Bronchial epithelial cell (primary cell): Measurements from ENCODE around the gene SDK2. TPM values are rescaled to one million over a fixed set of nuclear protein-coding genes. Genes with fewer than 3 reads are reported as not detected.

Experiments used
- DNase-seq: peaks from one replicate; pipeline ENCODE4 v3.0.0-alpha.2; 2010; ENCODE audit warnings: low read depth
- FAIRE-seq: peaks from 2 replicates; lab custom pipeline; 2011; peaks lifted over from hg19 to GRCh38; lab: Jason Lieb, UNC
- H3K27me3 ChIP-seq: 2 replicates; pipeline ENCODE4 v1.5.1; 2011; ENCODE audit warnings: low read length; ENCODE audit not compliant: control insufficient read depth, insufficient read depth
- H3K36me3 ChIP-seq: 2 replicates; pipeline ENCODE4 v1.5.1; 2011; ENCODE audit warnings: low read length; ENCODE audit not compliant: control insufficient read depth, insufficient read depth
- H3K4me3 ChIP-seq: 2 replicates; pipeline ENCODE4 v1.5.1; 2011; ENCODE audit warnings: mild to moderate bottlenecking, low read depth, low read length, control low read depth
- total RNA-seq: library from RNA; depleted of rRNA; stranded (reverse); fragments of >200 nt; gene quantifications from 2 replicates; pipeline ENCODE4 v1.2.1, GENCODE V29; 2014
- TF ChIP-seq, protein P1 (sequence below): IDR thresholded peaks from 2 replicates; pipeline ENCODE4 v1.5.1; 2011; ENCODE audit warnings: mild to moderate bottlenecking, moderate library complexity, low read length, control low read depth, inconsistent platforms; ENCODE audit not compliant: insufficient read depth, severe bottlenecking

Gene SDK2
- total RNA-seq, 1 donor from 2014 or later = 2.1 TPM

DNA sequence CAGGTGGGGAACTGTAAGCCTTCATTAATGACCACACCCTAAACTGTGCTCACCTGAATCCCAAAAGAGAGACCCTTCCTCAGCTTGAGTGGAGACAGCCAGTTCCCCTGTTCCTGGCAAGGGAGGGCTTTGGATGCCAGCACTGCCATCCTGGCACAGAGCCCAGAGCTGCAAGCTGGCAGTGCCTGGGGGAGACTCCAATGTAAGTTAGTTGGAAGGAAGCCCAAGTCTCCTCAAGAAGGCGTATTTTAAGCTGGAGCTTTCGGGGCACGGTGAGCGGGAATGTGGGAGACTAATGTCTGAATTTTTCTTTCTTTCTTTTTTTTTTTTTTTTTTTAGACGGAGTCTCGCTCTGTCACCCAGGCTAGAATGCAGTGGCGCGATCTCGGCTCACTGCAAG is 337.1 kb downstream of the SDK2 start:
- TF ChIP-seq, protein P1, sequence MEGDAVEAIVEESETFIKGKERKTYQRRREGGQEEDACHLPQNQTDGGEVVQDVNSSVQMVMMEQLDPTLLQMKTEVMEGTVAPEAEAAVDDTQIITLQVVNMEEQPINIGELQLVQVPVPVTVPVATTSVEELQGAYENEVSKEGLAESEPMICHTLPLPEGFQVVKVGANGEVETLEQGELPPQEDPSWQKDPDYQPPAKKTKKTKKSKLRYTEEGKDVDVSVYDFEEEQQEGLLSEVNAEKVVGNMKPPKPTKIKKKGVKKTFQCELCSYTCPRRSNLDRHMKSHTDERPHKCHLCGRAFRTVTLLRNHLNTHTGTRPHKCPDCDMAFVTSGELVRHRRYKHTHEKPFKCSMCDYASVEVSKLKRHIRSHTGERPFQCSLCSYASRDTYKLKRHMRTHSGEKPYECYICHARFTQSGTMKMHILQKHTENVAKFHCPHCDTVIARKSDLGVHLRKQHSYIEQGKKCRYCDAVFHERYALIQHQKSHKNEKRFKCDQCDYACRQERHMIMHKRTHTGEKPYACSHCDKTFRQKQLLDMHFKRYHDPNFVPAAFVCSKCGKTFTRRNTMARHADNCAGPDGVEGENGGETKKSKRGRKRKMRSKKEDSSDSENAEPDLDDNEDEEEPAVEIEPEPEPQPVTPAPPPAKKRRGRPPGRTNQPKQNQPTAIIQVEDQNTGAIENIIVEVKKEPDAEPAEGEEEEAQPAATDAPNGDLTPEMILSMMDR = no peak
- Histone ChIP-seq H3K27me3 (no peaks in the 10 kb centered on the region), H3K4me3 (no peak overlapping the region), H3K36me3 (peaks cover 6% of the 10 kb centered on the region)
- FAIRE-seq = no peak
- DNase-seq = no peak

DNA sequence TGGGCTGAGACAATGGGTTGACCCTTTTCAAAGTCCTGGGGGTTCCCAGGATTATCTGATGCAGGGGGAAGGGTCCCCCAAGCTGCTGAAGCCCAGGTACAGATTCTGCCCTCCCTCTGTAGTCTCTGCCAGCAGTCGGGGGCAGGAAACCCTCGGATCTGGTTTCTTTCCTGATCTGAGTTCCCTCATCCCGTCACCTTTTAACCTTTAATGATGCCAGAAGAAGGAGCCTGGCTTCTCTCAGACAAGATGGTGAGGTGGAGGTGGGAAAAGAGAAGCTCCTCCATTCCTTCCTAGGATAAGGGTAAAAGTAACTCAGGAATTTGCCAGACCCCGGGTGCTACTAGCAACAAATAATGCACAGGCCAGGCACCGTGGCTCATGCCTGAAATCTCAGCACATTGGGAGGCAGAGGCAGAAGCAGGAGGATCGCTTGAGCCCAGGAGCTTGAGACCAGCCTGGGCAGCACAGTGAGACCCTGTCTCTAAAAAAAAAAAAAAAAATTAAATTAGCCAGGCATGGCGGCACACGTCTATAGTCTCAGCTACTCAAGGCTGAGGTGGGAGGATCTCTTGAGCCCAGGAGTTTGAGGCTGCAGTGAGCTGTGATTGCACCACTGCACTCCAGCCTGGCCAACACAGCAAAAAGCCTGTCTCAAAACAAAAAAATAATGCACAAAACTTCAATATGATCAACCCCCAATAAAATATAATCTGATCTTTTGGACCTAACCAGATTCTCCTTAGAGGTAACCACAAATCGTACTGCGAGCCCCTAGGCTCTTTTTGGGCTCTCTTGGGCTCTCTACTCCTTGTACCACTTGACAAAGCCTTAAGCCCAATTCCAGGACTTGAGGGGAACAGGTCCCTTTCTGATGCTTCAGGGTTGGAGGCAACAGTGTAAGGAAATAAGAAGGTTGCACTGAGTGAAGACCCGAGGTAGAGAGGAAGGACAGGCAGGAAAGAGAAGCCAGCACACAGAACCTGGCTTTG is 338.1 kb downstream of the SDK2 start:
- Histone ChIP-seq H3K4me3 (no peak overlapping the region), H3K36me3 (peaks cover 7% of the 10 kb centered on the region), H3K27me3 (no peaks in the 10 kb centered on the region)
- DNase-seq (no peak), FAIRE-seq (no peak)
- TF ChIP-seq, protein P1 = no peak

DNA sequence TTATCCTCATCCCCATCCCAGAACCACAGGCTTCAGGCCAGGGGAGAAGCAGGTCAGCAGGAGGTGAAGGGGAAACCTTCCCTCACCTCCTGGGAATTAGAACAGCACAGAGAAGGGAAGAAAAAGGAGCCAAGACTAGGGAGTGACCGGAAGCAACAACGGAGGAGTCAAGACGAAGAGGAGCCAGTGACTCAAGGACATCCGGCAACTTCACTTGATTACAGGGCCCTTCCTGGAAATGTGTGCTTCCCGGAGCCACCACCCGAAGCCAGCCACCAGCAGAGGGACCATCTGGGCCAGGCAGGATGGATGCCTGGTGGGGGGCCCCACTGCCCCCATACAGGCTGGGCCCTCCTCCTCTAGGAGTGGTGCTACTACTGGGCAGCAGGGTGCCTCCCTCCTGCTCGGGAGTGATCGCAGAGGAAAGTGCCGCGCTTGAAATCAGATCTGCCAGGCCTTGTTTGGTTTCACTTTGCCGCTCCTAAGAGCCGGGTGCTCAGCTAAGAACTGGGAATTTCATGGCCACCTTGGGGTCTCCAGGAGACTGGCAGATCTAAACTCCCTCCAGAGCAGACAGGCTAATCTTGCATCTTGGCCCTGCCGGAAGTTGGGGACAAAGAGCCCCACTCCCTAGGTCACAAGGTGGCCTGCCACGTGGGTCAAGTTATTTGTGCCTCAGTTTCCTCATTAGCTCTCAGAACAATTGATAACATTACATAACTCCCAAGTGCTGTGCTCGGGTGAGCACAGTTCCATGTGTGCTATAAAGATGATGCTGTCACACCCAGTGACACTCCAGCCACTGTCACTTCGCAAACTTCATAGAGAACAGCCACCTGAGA is 339.1 kb downstream of the SDK2 start:
- no peaks in the 10 kb centered on the region for H3K27me3 ChIP-seq
- peak; percentile 52 for DNase-seq
- H3K4me3 ChIP-seq = peak overlapping the region; percentile 4
- peaks cover 7% of the 10 kb centered on the region for H3K36me3 ChIP-seq
- TF ChIP-seq, protein P1 = peak; percentile 46
- FAIRE-seq = no peak

DNA sequence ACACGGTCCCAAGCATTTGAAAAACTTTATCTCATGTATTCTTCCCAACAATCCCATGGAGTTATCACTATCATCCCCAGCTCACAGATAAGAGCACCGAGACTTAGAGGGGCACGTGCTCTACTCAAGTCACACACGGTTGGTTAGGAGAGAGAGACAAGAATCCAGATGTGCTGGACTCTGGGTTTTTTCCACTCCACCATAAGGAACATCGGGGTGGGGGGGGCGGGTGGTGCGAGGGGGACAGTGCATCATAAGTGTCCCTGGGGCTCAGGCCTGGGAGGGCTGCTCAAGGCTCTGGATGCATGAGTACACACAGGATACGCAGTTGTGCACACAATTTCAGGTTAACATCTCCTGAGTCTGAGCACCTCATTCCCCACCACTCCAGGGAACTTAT is 339.8 kb downstream of the SDK2 start:
- TF ChIP-seq, protein P1 = no peak
- H3K36me3 ChIP-seq = peaks cover 6% of the 10 kb centered on the region
- H3K27me3 ChIP-seq = no peaks in the 10 kb centered on the region
- H3K4me3 ChIP-seq = no peak overlapping the region
- no peak for FAIRE-seq
- no peak for DNase-seq

DNA sequence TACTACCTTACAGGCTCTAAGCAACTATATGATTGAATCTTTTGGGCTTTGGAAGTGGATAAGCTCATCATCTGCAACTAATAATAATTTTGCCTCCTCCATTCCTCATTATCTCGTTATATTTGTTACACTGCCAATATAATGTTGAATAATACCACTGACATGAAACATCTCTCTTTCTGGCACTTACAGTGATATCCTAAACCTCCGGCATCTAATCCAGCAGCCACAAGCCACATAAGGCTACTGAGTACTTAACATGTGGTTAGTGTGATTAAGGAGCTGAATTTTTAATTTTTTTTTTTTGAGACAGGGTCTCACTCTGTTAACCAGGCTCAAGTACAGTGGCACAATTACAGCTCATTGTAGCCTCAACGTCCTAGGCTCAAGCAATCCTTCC is 342.1 kb downstream of the SDK2 start:
- peaks cover 10% of the 10 kb centered on the region for H3K36me3 ChIP-seq
- TF ChIP-seq, protein P1 = no peak
- H3K27me3 ChIP-seq = no peaks in the 10 kb centered on the region
- H3K4me3 ChIP-seq = no peak overlapping the region
- no peak for FAIRE-seq
- DNase-seq = no peak
